Breast epithelium (tissue), 4 donors: ENCODE measurements around the gene SLC44A1. TPM values are rescaled to one million over a fixed set of nuclear protein-coding genes. Genes with fewer than 3 reads are reported as not detected.

Experiments
- DNase-seq, 2 donors: peaks; one replicate each; pipeline ENCODE4 v3.0.0-alpha.2; 2019; ENCODE audit warnings: low spot score in 2 of 2
- H3K27ac ChIP-seq, 2 donors: fragments of 200-600 bp; sonication (generic) in 1 of 2; one replicate each; pipeline ENCODE4 v1.5.1; 2016 to 2019; ENCODE audit warnings: mild to moderate bottlenecking in 1 of 2
- H3K27me3 ChIP-seq, 2 donors: fragments of 200-600 bp; sonication (generic) in 1 of 2; one replicate each; pipeline versions ENCODE4 v1.5.1 to v1.6.0; 2017 to 2019; ENCODE audit warnings: control low read depth in 1 of 2, mild to moderate bottlenecking in 1 of 2
- H3K36me3 ChIP-seq: fragments of 200-600 bp; one replicate; pipeline ENCODE4 v1.5.1; 2019
- H3K4me1 ChIP-seq, 2 donors: fragments of 200-600 bp; sonication (generic); one replicate each; pipeline ENCODE4 v1.5.1; 2016 to 2019; ENCODE audit warnings: control low read depth in 1 of 2
- H3K4me3 ChIP-seq, 3 donors: fragments of 200-600 bp; sonication (generic); 1 replicate in 2 of 3; 2 replicates in 1 of 3; pipeline ENCODE4 v1.5.1; 2016 to 2019; ENCODE audit warnings: mild to moderate bottlenecking in 3 of 3, moderate library complexity in 2 of 3
- H3K9me3 ChIP-seq, 2 donors: fragments of 200-600 bp; sonication (generic) in 1 of 2; one replicate each; pipeline ENCODE4 v1.5.1; 2016 to 2019; ENCODE audit warnings: control low read depth in 1 of 2
- POLR2A ChIP-seq: fragments of 450-650 bp; IDR thresholded peaks from one replicate; pipeline ENCODE4 v1.6.1; 2016; ENCODE audit warnings: antibody characterized with exemption, mild to moderate bottlenecking, moderate library complexity
- POLR2AphosphoS5 ChIP-seq, 3 donors: sonication (generic); formaldehyde crosslinking; IDR thresholded peaks; one replicate each; pipeline ENCODE4 v1.6.1; 2017; ENCODE audit warnings: antibody characterized with exemption in 3 of 3
- intact Hi-C: fragments of 100-400 bp; cut with DNase I; formaldehyde crosslinking; loops from one replicate; pipeline ENCODE4 v1.15.1; 2023; ENCODE audit warnings: low total_unique reads
- total RNA-seq, 3 donors: library from RNA; depleted of rRNA; stranded (reverse); fragments of >200 nt; gene quantifications; one replicate each; pipeline ENCODE4 v1.1.0, GENCODE V29; 2016
- TF ChIP-seq, protein P1 (sequence below), 3 donors: fragments of 450-650 bp; IDR thresholded peaks; one replicate each; pipeline ENCODE4 v1.5.1; 2016 to 2017; ENCODE audit warnings: antibody characterized with exemption in 3 of 3, mild to moderate bottlenecking in 3 of 3, moderate library complexity in 3 of 3

SLC44A1 gene
- total RNA-seq, 3 donors from 2014 or later = 53.7 to 62.6 (median 61.1) TPM

DNA sequence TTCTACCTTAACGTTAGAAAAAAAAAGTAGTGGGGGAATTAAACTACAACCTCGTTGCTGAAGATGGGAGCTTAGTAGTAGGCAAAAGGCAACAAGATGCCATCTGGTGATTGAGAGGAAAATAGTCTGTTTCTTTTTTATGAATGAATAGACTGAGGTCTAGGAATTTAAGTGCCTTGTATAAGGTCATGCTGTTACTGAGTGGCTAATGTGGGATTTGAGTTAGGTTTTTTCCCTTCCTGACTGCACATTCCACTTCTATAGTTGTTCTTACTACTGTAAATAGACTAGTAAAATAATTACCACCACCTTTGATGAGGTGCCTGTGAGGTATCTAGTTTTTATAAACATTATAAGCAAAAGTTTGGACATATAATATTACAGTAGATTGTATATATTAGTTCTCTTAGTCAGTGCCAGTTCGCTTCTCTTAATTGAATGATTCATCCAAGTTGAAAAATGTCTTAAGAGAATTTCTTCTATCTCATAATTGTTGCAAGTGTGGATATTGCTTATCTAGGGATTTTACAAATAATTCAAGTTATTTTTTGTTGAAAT is 222.5 kb downstream of the SLC44A1 start:
- Histone ChIP-seq H3K4me1 (no peaks in the 10 kb centered on the region), H3K4me3 (no peak overlapping the region), H3K36me3 (peaks cover 6% of the 10 kb centered on the region), H3K9me3 (no peaks in the 10 kb centered on the region), H3K27me3 (no peaks in the 10 kb centered on the region), H3K27ac (no peak overlapping the region)
- TF ChIP-seq, protein P1, sequence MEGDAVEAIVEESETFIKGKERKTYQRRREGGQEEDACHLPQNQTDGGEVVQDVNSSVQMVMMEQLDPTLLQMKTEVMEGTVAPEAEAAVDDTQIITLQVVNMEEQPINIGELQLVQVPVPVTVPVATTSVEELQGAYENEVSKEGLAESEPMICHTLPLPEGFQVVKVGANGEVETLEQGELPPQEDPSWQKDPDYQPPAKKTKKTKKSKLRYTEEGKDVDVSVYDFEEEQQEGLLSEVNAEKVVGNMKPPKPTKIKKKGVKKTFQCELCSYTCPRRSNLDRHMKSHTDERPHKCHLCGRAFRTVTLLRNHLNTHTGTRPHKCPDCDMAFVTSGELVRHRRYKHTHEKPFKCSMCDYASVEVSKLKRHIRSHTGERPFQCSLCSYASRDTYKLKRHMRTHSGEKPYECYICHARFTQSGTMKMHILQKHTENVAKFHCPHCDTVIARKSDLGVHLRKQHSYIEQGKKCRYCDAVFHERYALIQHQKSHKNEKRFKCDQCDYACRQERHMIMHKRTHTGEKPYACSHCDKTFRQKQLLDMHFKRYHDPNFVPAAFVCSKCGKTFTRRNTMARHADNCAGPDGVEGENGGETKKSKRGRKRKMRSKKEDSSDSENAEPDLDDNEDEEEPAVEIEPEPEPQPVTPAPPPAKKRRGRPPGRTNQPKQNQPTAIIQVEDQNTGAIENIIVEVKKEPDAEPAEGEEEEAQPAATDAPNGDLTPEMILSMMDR (IDR thresholded peaks at IDR 0.05) = no peak
- TF ChIP-seq POLR2A = no peak
- TF ChIP-seq POLR2AphosphoS5 (IDR thresholded peaks at IDR 0.05) = no peak
- intact Hi-C loops = no loop called here
- DNase-seq = no peak

DNA sequence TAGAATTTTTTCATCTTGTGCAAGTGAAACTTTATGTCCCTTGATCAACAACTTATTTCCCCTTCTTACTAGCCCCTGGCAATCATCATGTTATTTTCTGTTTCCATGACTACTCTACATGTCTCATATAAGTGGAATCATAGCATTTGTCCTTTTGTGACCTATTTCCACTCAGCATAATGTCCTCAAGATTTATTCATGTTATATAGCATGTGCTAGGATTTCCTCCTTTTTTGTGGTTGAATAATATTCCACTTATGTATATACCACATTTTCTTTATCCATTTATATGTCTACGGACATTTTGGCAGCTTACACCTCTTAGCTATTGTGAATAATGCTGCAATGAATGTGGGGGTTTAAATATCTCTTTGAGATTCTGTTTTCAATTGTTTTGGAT is 224.4 kb downstream of the SLC44A1 start:
- no peak for TF ChIP-seq POLR2AphosphoS5 (IDR thresholded peaks at IDR 0.05)
- no peak for TF ChIP-seq POLR2A
- TF ChIP-seq, protein P1 (IDR thresholded peaks at IDR 0.05) = no peak
- no peak for DNase-seq
- no peaks in the 10 kb centered on the region for H3K9me3 ChIP-seq
- no peaks in the 10 kb centered on the region for H3K4me1 ChIP-seq
- H3K27ac ChIP-seq = no peak overlapping the region
- no peak overlapping the region for H3K4me3 ChIP-seq
- intact Hi-C loops = no loop called here
- no peaks in the 10 kb centered on the region for H3K27me3 ChIP-seq
- H3K36me3 ChIP-seq = peaks cover 6% of the 10 kb centered on the region

DNA sequence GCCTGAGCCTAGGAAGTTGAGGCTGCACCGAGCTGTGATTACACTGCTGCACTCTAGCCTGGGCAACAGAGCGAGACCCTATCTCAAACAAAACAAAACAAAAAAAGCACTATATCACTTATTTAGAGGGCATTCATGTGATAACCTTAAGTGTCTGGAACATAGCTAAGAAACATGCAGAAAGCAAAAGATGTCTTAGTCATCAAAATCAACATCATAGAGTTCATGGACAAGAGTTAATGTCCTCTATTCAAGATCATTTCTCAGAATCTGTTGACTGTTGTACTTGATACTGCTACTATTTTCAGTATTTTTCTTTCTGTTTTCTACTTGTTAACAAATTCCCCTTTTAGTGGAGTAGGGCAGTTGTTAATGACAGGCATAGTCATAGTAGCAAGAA is 228.8 kb downstream of the SLC44A1 start:
- no peak for TF ChIP-seq POLR2A
- Histone ChIP-seq H3K27ac (no peak overlapping the region), H3K4me3 (no peak overlapping the region), H3K36me3 (peaks cover 6% of the 10 kb centered on the region), H3K27me3 (no peaks in the 10 kb centered on the region), H3K4me1 (no peaks in the 10 kb centered on the region), H3K9me3 (no peaks in the 10 kb centered on the region)
- DNase-seq = no peak
- intact Hi-C loops = no loop called here

DNA sequence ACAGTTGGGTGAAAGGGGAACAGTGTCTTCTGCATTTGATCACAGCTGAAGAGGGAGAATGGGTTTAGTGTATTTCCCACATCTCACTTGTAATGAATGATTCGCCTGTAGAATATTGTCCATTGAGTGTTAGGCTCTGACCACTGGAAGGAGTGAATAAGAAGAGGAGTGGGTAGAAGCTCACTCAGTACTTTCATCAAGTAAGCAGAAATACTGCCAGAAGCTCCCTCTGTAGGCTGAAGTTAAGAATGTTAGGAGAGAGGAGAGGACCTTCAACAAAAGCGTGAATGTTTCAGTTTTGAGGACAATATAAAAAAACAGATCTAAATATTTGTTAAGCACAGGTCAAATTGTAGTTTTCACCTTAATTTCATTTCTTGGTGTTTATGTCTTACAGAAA is 230.9 kb downstream of the SLC44A1 start:
- Histone ChIP-seq H3K9me3 (no peaks in the 10 kb centered on the region), H3K4me3 (no peak overlapping the region), H3K27me3 (no peaks in the 10 kb centered on the region), H3K27ac (no peak overlapping the region), H3K36me3 (peaks cover 1% of the 10 kb centered on the region), H3K4me1 (no peaks in the 10 kb centered on the region)
- DNase-seq = no peak
- intact Hi-C loops = no loop called here
- TF ChIP-seq POLR2A = no peak
- TF ChIP-seq, protein P1 (IDR thresholded peaks at IDR 0.05) = no peak
- no peak for TF ChIP-seq POLR2AphosphoS5 (IDR thresholded peaks at IDR 0.05)

DNA sequence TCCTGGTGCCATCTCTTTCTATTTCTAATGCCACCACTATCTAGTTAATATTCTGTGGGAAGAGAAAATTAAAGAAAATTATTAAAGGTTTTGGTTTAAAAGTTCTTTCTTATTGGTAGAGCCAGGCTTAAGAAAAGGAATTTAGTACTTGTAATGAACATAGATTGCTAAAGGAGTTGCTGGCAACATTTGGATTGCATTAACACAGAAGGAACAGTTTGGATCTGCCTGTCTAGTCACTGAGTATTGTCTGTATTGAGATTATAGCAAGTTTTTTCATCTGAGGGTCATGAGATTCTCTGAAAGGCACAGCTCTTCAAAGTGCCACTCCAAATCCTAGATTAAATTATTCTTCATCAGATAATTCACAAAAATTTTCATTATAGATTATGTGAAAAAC is 235.4 kb downstream of the SLC44A1 start:
- TF ChIP-seq, protein P1 (IDR thresholded peaks at IDR 0.05) = no peak
- no peak for TF ChIP-seq POLR2A
- TF ChIP-seq POLR2AphosphoS5 (IDR thresholded peaks at IDR 0.05) = no peak
- no peak overlapping the region for H3K4me3 ChIP-seq
- no peaks in the 10 kb centered on the region for H3K4me1 ChIP-seq
- H3K27ac ChIP-seq = no peak overlapping the region
- no peak for DNase-seq
- no peaks in the 10 kb centered on the region for H3K9me3 ChIP-seq
- no peaks in the 10 kb centered on the region for H3K27me3 ChIP-seq
- no peaks in the 10 kb centered on the region for H3K36me3 ChIP-seq
- intact Hi-C loops = loop anchor here (10.0 kb wide), 1 partner anchor 1045 kb away; no protein-coding TSS in a partner anchor
